OCI-M2 (cell line): ENCODE results near the gene ZNF74.

Source experiments
- DNase-seq: peaks from one replicate; lab custom pipeline; 2025; ENCODE audit not compliant: unreplicated experiment; lab: John Stamatoyannopoulos, UW

The ZNF74 gene

GRCh38 chr22:20430720-20431510, 37.0 kb downstream of the ZNF74 start:
- DNase-seq, result no peak

GRCh38 chr22:20431511-20432192, 37.7 kb downstream of the ZNF74 start:
- DNase-seq, result no peak

- DNase-seq, result no peak
Measured at GRCh38 chr22:20432244-20432686, 38.3 kb downstream of the ZNF74 start.

- DNase-seq, result no peak
Measured at GRCh38 chr22:20433191-20433590, 39.2 kb downstream of the ZNF74 start.

GRCh38 chr22:20433686-20434241, 39.8 kb downstream of the ZNF74 start:
- no peak for DNase-seq

GRCh38 chr22:20434264-20434751, 40.4 kb downstream of the ZNF74 start:
- DNase-seq, result no peak

GRCh38 chr22:20434773-20435172, 40.8 kb downstream of the ZNF74 start:
- no peak for DNase-seq

GRCh38 chr22:20435436-20436306, 41.7 kb downstream of the ZNF74 start:
- no peak for DNase-seq

GRCh38 chr22:20436307-20436767, 42.4 kb downstream of the ZNF74 start:
- no peak for DNase-seq

- DNase-seq, result no peak
Measured at GRCh38 chr22:20436768-20437612, 43.0 kb downstream of the ZNF74 start.

GRCh38 chr22:20437613-20438426, 43.9 kb downstream of the ZNF74 start, which contains the start of gene SCARF2:
TSS of gene SCARF2 (minus strand) at chr22:20437825. CDS start at chr22:20437754, 71 bp downstream.
- no peak for DNase-seq

GRCh38 chr22:20438427-20438677, 44.4 kb downstream of the ZNF74 start:
- no peak for DNase-seq

GRCh38 chr22:20438678-20439492, 44.9 kb downstream of the ZNF74 start:
- DNase-seq, result no peak

- no peak for DNase-seq
Measured at GRCh38 chr22:20439556-20439927, 45.6 kb downstream of the ZNF74 start.

- no peak for DNase-seq
Measured at GRCh38 chr22:20439928-20440575, 46.1 kb downstream of the ZNF74 start.

- DNase-seq, result no peak
Measured at GRCh38 chr22:20440637-20441591, 47.0 kb downstream of the ZNF74 start.
